NOMO-1 (cell line): ENCODE measurements around the gene SLF1.
"Not testable (repeated sequence)": the region's sequence is repeated elsewhere in the genome, so short reads cannot be mapped to it uniquely, and the experiment has no call there.

Source experiments
- DNase-seq, 2 experiments: peaks; one replicate each; lab custom pipeline; 2025; ENCODE audit not compliant: unreplicated experiment in 2 of 2; lab: John Stamatoyannopoulos, UW

SLF1 gene

DNA sequence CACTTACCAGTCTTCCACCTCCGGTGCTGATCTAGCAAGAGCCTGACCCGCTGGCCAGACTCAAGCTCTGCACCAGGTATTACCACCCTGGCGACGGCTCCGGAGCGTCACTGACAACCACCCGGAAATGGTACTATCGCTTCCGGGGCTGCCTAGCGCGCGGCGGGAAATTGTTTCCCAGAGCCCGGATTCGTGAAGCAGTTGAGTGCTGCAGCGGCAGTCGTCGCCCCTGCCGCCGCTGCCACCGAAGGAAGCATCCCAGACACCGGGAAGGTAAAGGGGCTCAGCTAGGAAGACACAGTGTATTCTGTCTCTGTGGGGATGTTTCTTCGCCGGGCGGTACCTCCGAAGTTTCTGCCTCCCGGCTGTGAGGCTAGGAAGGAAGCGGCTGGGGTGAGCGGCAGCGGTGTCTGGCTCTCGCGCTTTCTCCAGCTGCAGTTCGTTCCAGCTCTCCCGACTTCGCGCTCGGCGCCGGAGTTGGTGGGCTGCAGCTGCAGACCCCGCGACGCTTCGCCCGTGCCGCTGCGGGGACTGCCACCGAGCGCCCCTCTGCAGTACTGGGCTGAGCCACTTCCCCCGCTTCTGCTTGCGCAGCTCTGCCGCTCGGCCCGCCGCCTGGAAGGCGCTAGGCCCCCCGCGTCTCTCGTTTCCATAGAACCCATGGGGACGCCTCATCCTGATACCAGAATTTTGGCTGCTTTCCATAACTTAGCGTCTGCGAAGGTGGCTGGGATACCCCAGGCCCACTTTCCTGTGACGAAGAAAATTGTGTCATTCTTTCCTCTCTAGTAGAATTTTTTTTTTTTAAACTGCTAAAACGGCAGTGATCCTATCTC is at the start of gene SLF1, which contains the start of gene KIAA0825:
SLF1 (plus strand) TSS at position 177 of the 836 bp plus-strand sequence. CDS start 10,142 bp downstream, outside the sequence.
KIAA0825 (minus strand) TSS at position 112 of the 836 bp plus-strand sequence. CDS start 81,478 bp downstream, outside the sequence.
- DNase-seq = peak; percentile 89 to 90

DNA sequence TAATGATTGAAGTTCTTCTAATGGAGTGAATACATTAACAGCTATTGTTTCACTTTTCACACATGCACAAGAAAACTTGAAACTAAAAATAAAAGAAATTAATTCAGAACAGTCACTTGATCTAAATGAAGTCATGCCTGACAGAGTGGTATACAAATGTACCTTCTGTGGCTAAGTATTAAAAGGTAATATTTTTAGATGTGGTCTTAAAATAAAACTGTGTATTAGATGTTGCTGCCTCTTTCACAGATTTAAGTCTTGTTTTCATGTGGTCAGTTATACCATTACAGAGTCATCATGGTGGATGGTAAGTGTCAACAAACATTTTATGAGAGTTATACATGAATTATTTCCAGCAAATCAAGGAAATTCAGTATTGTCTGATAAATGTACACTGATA is 47.1 kb upstream of the SLF1 start:
- DNase-seq = no peak

DNA sequence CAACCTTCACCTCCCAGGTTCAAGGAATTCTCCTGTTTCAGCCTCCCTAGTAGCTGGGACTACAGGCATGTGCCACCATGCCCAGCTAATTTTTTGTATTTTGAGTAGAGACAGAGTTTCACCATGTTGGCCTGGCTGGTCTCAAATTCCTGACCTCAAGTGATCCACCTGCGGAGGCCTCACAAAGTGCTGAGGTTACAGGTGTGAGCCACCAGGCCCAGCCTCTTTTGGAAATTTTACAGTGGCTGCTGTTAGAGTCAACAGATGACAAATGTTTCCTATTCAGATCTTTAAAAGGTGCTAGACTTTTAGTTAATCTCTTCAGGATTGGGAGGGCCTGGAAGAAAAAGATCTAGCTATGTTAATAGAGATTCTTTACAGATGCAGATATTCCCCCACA is 45.1 kb upstream of the SLF1 start:
- not testable (repeated sequence) for DNase-seq

DNA sequence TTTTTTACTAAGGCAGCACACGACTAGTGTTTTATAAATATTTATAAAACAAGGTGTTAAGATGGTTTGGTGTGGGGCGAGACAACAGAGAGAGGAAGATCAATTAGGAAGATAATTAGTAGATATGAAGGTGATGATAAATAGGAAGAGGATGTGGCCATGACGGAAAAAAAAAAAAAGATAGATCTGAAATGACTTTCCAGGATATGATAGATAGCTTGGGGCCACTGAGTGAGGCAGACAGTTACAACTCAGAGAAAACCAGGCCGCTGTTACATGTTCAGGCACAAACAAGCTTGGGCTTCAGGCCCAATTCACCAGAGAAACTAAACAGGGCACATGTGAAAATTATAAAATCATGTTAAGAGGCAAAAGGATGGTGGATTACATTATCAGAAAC is 43.3 kb upstream of the SLF1 start:
- no peak for DNase-seq

DNA sequence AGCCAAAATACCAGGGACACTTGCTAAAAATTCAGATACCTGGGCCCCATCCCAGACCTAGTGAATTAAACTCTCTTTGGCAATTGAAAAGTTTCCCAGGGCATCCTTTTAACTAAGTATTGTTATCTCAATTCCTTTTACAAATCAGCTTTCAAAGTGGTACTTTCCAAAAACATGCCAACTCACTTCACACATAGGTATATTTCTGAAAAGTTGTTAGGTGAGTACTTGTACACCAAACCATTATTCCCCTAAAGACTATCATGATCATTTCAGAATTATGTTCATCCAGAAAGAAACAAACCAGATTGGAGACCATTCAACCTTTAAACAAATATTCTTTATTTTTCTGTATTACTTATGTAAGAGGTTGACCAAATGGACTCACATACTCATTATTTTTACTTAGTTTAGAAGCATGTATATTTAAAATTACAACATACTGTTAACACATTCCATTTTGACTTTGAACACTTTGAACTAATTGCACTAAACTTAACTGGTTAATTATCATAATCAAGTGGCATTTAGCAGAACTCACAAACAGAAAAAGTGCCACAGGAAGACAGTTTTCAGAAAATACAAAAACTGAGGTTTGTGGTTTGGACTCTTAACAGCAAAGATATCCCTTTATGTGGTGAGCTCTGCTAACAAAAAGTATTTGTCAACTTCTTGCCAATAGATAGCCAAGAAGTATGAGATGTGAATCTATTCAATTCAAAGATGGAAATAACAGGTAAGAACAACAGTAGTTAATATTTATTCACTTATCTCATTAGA is 40.8 kb upstream of the SLF1 start:
- DNase-seq = peak in 1 of 2 experiments; percentile 14

DNA sequence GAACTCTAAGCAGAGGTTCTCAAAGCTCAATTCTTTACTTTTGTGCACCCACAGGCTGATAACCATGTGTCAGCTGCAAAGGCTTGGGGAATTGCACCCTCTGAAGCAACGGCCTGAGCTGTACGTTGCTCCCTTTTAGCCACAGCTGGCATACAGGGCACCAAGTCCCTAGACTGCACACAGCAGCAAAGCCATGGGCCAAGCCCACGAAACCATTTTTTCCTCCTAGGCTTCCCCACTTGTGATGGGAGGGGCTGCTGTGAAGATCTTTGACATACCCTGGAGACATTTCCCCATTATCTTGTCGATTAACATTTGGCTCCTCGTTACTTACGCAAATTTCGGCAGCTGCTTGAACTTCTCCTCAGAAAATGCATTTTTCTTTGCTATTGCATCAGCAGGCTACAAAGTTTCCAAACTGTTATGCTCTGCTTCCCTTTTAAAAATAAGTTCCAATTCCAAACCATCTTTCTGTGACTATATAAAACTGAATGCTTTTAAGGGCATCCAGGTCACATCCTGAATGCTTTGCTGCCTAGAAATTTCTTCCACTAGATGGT is 23.1 kb upstream of the SLF1 start:
- DNase-seq = peak; percentile 69 to 75

DNA sequence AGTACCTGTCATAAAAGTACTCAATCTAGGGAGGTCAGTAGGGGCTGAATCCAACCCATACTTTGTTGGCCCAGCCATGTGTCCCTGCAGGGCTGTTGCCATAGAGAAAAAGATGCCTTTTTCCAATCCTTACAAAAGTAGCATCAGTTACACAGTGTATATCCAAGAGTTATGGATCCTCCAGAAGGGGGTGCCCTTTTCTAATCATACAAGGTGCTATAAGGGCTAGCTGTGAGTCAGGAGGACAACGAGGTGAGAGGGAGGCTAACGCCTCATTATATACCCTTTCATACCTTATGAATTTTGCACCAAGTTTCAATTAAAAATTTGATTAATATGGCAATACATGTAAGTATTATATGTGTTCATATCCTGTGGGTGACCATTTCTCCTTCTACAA is 4.9 kb upstream of the SLF1 start:
- no peak for DNase-seq

DNA sequence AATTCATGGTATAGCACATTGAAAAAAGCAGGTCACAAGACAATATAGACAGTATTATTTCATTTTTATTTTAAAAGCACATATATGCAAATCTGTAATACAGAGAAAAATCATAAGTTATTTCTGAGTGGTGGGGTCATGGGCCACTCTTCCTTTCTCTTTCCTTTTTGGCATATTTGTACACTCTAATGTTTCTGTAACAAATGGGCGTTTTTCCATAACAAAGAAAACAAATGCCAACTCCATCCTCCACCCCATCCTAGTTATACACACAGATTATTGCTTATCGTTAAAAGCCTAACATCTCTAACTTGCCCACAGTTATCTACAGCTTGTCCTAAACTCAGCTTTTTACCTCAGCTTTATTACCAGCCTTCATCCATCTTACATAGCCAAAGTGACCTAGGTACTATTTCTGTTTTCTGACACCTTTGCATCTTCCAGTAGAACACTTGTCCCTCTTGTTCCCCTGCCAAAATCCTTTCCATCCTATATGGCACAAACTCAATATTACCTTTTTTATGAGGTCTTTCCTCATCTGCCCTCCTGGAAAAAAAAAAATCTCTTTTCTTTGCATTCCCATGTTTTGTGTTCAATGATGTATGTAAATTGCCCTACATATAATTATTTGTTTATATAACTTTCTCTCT is 4.2 kb upstream of the SLF1 start:
- DNase-seq = no peak

DNA sequence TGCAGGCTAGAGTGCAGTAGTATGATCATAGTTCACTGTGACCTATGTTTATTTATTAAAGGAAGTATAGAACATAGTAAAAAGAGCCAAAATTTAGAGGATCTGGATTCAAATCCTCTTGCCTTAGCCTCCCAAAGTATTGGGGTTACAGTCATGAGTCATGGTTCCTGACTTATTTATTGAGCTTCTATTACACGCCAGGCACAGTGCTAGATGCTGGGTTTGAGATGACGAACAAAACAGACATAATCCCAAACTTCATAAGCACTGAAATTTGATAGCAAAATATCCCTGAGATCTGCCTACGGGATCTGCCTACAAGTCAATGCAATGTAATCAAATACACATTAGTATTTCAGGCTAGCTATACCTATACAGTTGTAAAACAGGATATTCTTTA is 2.6 kb upstream of the SLF1 start:
- no peak for DNase-seq

DNA sequence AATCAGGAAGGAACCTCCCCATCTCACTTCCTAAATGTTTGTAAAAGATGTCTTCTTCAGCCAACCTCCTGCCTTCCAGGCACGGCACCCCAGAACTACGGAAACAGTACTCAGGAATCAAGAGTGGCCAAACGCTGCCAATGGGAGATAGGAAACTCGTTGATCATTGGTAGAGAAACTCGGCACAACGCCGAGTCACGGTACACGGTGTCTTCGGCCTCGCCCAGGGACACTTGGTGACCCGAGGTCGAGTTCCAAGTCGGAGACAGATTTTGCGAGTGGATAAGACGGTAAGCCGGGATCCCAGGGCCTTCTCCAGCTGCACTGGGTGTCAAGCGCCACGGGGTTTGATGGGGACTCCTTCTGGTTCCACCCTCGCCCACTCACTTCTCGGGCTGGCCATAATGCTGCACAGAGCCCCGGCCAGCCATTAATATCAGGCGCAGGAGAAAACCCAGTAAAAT is 408 bp upstream of the SLF1 start:
- peak; percentile 42 to 48 for DNase-seq

DNA sequence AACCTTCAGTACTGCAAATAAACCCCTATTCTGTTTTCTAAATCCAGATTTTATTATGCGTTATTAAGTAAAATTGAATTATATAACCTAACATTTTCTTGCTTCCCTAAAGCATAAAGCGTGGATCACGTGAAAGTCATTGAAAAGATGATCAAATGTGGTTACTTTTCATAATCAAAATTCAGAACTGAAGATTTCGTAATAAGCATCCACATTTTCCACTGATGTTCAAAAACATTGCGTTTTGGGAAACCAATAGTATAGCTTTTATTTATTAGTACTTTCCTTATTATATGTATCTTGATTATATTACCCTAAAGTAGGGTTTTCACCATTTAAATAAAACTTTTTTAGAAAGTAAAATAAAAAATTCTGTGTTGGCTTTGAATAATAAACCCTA is 1.8 kb downstream of the SLF1 start:
- DNase-seq = no peak

DNA sequence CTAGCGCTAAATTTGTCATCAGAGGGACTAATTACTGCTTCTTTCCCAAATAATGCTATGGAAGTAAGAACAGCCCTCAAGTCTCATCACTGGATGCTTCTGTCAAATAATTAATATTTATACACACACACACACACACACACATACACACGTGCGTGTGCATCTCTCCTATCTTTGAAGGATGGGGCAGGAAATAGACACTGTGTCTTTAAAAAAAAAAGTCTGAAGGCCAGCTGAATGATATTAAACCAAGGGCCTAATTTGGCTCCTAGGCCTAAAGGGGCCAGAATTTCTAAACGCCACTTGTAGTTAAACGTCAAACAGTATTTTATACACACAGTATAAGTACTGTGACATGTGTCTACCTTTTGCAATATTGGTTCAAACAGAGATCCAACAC is 3.3 kb downstream of the SLF1 start:
- no peak for DNase-seq

DNA sequence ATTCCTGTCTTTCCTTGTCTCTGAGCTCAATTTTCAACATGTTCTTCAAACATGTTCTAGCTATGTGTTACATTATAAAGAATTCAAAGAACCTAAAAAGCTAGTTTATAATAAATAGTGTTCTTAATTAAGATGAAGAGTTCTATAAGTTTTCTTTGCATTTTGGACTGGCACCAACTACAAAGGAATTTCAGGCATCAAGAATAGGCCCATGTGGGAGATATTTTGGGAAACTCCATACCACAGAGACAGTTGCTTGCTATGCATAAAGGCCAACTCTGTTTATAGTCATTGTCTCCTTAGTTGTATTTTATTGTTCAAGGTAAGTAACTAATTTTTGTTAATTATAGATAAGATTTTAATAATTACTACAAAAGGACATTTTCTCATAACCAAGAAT is 4.5 kb downstream of the SLF1 start:
- DNase-seq = no peak

DNA sequence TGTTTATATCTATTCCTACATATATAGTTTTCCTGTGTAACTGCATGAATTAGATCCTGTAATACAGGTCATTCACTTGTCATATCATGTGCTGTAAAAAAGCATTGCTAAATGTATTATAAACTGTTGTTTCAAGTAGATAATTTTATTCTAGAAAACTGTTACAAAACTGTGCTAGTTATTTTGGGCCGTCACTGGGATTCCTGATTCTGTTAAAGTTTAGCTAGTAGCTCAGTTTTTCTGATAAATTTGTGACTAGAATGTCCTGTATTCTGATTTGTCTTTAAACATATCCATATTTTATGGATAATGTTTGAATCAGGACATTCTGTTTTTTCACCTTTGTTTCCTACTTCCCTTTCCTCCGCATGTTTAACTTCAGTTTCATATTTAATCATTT is 5.4 kb downstream of the SLF1 start:
- no peak for DNase-seq

DNA sequence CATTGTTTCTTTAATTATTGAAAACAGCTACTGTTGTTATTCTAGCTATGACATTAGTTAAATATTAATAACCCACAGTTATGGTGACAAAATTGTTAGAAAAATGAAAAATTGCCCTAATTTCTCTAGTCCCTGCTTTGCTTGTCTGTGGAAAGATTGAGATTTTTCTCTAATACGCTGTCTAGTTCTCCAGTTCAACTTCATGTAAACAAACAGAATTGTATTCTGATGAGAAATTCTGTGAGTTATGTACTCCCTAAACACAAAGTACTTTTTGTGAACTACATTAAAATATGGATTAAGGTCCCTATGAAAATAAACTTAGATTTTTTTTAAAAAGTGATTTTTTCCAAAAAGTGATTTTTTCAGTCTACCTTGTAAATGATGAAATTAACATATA is 8.7 kb downstream of the SLF1 start:
- no peak for DNase-seq

DNA sequence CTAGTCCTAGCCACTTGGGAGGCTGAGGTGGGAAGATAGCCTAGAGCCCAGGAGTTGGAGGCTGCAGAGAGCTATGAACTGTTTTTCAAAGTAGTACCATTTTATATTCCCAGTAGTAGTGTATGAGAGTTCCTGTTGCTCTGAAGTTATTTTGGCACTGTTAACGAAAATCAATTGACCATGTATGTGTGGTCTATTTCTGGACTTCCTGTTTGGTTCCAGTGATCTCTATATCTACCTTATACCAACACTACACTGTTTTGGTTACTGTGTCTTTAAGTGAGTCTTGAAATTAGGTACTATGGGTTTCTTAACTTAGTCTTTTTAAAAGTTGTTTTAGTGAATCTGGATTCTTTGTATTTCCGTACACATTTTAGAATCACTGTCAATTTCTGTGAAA is 13.6 kb downstream of the SLF1 start:
- DNase-seq = no peak

DNA sequence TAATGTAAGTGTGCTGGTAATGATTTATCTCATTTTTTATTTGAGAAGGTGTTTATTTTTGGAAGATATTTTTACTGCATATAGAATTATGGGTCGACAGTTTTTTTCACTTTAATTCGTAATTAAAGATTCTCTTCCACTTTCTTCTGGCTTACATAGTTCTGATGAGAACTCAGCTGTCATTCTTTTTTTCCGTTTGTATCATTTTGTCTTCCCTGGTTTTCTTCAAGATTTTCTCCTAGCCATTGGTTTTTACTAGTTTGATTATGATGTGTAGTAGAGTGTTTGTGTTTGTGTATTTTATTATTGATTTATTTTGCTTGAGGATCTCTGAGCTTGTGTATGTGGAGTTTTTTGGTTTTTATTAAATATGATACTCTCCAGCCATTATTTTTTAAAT is 21.7 kb downstream of the SLF1 start:
- no peak for DNase-seq

DNA sequence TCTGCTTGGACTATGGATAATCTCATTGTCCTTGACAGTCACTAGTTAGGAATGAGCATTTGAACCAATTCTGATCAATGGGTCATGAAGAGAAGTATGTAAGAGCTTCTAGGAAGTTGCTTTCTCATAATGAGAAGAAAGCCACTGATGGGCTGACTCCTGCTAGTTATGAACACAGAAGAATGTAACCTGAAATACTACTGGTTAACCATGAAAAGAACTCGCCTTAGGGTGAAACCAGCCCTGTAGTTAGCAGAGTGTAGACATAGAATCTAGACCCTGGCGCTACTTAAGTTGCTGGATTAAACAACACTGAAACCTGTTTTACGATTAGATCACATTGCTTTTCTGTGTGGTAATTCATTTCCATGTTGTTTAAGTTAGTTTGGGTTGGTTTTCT is 26.6 kb downstream of the SLF1 start:
- no peak for DNase-seq

DNA sequence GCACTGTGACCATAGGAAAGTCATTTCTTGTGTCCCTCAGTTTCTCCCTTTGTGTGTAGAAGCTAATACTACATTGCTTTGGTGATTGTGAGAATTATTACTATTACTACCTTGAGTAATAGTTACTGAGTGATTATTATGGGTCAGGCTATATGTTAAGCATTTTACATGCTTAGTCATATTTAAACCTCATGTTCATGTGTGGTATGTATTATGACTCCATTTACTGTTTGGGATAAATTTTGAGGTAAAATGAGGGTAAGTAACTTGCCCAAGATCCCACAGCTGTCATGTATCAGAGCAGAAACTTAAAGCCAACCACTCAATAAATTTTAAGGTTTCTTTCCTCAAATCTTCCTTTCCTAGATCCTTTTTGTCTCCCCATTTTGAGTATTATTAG is 28.3 kb downstream of the SLF1 start:
- no peak for DNase-seq

DNA sequence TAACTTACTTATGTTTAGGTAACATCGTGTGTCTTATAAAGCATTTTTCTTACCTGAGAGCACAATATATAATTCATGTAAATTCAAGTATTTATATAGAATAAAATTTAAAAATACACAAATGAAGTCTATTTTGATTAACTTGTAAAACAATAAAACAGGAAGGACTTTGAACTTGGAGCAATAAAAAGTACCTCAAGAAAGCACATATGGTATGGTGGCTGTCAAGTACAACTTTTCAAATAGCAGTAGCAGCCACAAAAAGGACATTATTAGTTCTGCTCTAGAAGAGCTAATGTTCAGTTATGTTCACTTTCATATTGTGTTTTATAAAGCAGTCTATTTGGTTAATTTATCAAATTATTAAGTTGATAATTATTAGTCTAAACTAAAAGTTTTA is 31.4 kb downstream of the SLF1 start:
- no peak for DNase-seq

DNA sequence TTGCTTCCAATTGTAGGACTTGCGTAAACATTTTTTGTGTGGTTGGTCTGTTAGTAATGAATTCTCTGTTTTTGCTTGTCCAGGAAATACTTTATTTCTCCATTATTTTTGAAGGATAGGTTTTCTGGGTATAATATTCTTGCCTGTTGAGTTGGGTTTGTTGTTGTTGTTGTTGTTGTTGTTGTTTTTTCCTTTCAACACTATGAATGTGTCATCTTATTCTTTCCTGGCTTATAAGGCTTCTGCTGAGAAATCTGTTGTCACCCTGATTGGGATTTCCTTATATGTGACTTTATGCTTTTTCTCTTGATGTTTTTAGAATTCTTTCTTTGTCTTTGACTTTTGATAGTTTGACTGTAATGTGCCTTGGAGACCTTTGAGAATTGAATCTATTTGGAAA is 39.8 kb downstream of the SLF1 start:
- DNase-seq = no peak
